ENCODE measurements around the gene TTLL3.
A peak's percentile ranks its signal among the peaks of the same experiment; 100 is the strongest.
"Not testable (repeated sequence)": the region's sequence is repeated elsewhere in the genome, so short reads cannot be mapped to it uniquely, and the experiment has no call there.

TTLL3 gene

DNA sequence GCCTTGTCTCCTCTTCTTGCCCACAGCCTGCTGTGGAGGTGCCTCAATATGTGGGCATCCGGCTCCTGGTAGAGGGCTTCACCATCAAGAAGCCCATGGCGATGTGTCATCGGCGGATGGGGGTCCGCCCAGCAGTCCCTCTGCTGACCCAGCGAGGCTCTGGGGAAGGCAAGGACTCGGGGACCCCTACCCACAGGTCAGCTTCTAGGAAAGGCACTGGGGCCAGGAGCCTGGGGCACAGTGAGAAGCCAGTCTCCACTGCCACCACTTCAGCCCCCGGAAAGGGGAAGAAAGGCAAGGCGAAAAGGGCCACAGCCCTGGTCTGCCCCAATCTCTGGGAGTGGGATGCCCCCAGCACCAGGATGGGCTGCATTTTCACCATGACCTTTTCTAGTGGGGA, 23.0 kb downstream of the TTLL3 start:
- Mint-ChIP-seq H3K9me3 (no peaks in the 10 kb centered on the region), H3K4me1 (ENCODE audit: low read depth) (peaks cover 8% of the 10 kb centered on the region), H3K4me3 (no peak overlapping the region), H3K27ac (no peak overlapping the region), H3K27me3 (no peaks in the 10 kb centered on the region), H3K36me3 (ENCODE audit: low read depth) (peaks cover 36% of the 10 kb centered on the region)

DNA sequence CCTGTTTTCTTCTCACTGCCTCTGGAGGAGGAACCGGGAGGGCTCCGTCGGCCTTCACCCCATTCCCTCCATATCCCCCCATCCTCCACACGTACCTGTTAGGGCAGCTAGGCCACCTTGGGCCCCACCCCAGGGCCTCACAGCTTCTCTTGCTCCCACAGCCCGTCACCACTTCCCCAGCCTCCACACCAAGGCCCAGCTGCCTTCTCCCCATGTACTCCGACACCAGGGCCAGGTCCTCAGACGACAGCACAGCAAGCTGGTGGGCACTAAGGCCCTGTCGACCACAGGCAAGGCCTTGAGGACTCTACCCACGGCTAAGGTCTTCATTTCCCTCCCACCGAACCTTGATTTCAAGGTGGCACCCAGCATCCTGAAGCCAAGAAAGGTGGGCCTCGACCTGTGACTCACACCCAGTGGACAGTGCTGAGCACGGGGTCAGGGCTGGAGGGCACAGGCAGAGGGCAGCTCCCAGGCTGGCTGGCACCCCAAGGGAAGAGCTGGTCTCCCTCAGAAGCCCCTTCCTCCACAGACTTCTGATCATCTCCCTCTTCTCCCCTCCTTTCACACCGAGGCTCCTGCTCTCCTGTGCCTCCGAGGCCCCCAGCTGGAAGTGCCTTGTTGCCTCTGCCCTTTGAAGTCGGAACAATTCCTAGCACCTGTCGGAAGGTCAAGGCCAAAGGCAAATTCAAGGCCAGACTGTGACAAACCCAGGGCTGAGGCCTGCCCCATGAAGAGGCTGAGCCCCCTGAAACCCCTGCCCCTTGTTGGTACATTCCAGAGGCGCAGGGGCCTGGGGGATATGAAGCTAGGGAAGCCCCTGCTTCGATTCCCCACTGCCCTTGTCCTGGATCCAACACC, 24.7 kb downstream of the TTLL3 start:
- H3K36me3 Mint-ChIP-seq (ENCODE audit: low read depth) = peaks cover 40% of the 10 kb centered on the region
- no peak overlapping the region for H3K27ac Mint-ChIP-seq
- H3K9me3 Mint-ChIP-seq = no peaks in the 10 kb centered on the region

DNA sequence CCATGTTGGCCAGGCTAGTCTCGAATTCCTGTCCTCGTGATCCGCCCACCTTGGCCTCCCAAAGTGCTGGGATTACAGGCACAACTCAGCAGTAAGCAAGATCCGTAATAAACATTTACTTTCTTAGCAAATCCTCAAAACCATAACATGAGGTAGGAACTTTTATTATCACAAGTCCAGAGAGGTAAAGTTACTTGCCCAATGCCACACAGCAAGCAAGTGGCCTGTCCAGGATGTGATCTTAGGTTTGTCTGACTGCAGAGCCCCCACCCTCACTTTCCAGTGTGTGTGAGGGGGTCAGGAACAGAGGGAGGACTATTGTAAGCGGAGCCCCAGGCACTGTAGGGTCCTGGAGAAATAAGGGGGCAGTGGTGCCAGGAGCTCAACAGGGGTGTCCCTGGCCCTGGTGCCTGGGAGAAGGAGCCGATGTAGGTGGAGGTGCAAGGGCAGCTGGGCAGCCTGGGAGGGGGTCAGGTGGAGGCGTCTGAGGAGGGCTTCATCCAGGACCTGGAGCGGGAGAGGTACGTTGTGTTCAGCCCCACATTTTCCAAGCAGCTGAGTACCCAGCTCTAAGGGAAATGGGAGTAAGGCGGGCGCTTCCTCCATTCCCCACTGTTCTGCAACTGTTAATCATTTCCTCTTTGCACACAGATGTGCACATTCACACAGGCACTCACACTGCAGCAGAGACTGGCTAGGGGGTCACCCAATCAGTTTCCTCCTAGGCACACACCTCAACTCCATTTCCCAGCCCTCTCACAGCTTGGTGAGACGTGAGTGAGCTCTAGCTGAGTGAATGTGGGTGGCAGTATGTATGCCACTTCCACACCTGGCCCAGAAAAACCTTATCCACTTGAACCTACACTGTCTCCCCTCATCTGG, 27.9 kb downstream of the TTLL3 start:
- no peaks in the 10 kb centered on the region for H3K27me3 Mint-ChIP-seq
- H3K4me3 Mint-ChIP-seq = no peak overlapping the region
- peaks cover 11% of the 10 kb centered on the region for H3K4me1 Mint-ChIP-seq (ENCODE audit: low read depth)
- H3K36me3 Mint-ChIP-seq (ENCODE audit: low read depth) = peaks cover 51% of the 10 kb centered on the region
- no peaks in the 10 kb centered on the region for H3K9me3 Mint-ChIP-seq
- H3K27ac Mint-ChIP-seq = peak overlapping the region; percentile 26

More for the DNA sequence above, 24.7 kb downstream of the TTLL3 start:
- Mint-ChIP-seq H3K4me3 (no peak overlapping the region), H3K4me1 (ENCODE audit: low read depth) (peaks cover 8% of the 10 kb centered on the region), H3K27me3 (no peaks in the 10 kb centered on the region)

DNA sequence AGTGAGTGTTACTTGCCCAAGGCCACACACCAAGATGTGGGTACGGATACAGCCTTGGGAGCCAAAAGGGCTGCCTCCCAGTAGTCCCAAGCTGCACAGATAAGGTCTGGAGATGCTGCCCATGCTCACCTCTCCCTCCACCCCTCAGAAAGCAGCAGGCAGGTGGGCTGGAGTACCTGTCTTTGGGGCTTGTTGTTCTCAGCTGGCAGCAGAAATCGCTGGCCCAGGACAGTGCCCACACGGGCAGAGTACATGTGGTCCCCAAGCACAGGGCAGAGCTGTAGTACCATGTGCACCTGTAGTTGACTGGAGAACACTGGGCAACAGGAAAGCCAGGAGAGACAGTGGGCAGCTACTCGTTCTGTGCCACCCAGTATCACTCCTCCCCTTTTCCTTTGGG, 28.8 kb downstream of the TTLL3 start:
- Mint-ChIP-seq H3K36me3 (ENCODE audit: low read depth) (peaks cover 51% of the 10 kb centered on the region), H3K4me1 (ENCODE audit: low read depth) (peaks cover 16% of the 10 kb centered on the region)

DNA sequence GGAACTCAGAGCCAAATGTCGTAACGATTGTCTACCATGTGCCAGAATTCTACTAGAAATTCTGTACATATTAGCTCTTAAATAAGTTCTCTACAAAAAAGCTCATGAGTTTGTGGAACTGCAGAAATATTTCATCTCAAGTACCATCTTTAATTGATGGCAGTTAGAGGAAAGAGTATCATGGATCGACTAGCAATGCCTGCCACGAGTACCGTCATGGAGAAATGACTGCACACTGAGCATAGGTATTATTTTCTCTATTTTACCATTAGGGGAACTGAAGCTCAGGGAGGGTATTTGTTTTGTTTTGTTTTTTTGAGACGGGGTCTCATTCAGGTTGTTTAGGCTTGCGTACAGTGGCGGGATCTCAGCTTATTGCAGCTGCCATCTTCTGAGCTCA, 31.0 kb downstream of the TTLL3 start:
- Mint-ChIP-seq H3K36me3 (ENCODE audit: low read depth) (peaks cover 40% of the 10 kb centered on the region), H3K9me3 (no peaks in the 10 kb centered on the region)

More for the DNA sequence above, 28.8 kb downstream of the TTLL3 start:
- Mint-ChIP-seq H3K9me3 (no peaks in the 10 kb centered on the region), H3K4me3 (no peak overlapping the region), H3K27ac (no peak overlapping the region), H3K27me3 (no peaks in the 10 kb centered on the region)

DNA sequence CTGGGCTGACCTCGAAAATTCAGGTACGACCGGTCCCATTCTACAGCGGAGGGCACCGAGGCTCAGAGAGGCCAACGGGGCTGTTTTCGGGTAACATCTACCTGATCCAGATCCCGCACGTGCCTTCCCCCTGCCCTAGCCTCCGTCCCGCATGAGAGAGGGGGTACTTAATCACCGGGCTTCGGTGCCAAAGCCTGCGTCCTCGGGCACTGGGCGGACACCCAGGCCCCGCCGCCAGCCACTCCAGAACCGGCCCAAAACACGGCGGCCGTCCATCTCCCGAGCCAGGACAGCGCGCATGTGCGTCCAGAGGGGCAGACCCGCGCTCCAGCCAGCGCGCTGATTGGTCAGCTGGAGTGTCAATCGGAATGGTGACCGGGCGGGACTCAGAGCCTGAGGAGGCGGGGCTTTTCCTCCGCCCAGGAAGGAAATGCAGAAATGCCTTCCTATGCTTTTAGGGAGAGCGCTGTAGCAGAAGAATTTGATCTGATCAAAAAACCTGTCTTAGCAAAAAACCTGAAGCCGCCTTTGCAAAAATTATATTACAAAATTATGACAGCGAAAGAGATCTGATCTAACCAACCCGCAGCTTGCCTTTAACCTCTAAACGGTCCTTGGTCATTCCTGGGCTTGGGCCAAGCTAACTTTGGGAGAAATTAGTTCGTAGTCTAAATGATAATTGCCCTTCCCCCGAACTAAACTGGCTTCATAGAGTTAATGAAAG, 33.8 kb downstream of the TTLL3 start, which contains the start of gene RPUSD3:
TSS of gene RPUSD3 (minus strand) at position 294 of the 724 bp plus-strand sequence. CDS start at position 276, 18 bp downstream.
- Mint-ChIP-seq H3K27me3 (no peaks in the 10 kb centered on the region), H3K4me3 (peak within 1 kb of the TSS; percentile 97), H3K27ac (peak within 1 kb of the TSS; percentile 94), H3K9me3 (no peaks in the 10 kb centered on the region), H3K36me3 (ENCODE audit: low read depth) (peaks cover 28% of the 10 kb centered on the region), H3K4me1 (ENCODE audit: low read depth) (peaks cover 30% of the 10 kb centered on the region)

More for the DNA sequence above, 31.0 kb downstream of the TTLL3 start:
- no peak overlapping the region for H3K4me3 Mint-ChIP-seq
- H3K4me1 Mint-ChIP-seq (ENCODE audit: low read depth) = peaks cover 30% of the 10 kb centered on the region
- no peaks in the 10 kb centered on the region for H3K27me3 Mint-ChIP-seq
- H3K27ac Mint-ChIP-seq = no peak overlapping the region

DNA sequence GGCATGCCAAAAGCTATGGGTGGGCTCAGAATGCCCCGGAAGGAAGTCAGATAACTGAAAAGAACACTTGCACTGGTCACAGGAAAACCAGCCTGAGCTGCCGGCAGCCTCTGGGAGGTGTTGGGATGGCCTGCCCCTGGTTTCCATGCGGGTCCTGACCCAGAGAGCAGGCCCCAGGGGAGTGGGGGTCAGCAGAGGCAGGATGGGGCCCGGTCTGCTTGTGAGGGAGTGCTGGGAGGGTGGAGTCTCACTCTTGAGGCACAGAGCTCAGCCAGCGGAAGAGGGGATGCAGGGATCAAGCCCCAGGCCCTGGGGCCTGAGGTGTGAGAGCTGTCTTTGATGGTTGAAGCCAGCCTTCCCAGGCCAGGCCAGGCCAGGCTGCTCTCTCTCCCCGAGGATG, 36.2 kb downstream of the TTLL3 start:
- Mint-ChIP-seq H3K36me3 (ENCODE audit: low read depth) (peaks cover 14% of the 10 kb centered on the region), H3K27ac (no peak overlapping the region), H3K27me3 (no peaks in the 10 kb centered on the region)

DNA sequence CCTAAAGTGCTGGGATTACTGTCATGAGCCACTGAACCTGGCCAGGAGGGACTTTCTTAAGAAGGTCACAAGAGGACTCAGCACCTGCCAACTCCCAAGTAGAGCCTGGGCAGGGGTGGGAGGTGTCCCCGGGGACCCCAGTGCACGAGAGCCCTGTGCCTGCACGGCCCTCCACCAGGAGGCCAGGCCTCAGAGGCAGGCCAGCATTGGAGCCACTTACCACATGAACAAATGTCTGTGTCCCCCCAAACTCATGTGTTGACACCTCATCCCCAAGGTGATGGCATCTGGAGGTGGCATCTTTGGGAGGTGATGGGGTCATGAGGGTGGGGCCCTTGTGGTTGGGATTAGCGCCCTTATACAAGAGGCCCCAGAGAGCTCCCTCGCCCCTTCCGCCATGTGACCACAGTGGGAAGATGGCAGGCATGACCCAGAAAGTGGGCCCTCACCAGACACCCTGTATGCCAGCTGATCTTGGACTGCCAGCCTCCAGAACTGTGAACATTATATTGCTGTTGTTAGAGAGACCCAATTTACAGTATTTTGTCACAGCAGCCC, 36.9 kb downstream of the TTLL3 start:
- no peaks in the 10 kb centered on the region for H3K9me3 Mint-ChIP-seq
- peaks cover 6% of the 10 kb centered on the region for H3K36me3 Mint-ChIP-seq (ENCODE audit: low read depth)
- H3K27ac Mint-ChIP-seq = no peak overlapping the region
- peaks cover 25% of the 10 kb centered on the region for H3K4me1 Mint-ChIP-seq (ENCODE audit: low read depth)
- no peaks in the 10 kb centered on the region for H3K27me3 Mint-ChIP-seq
- no peak overlapping the region for H3K4me3 Mint-ChIP-seq

More for the DNA sequence above, 36.2 kb downstream of the TTLL3 start:
- Mint-ChIP-seq H3K4me3 (no peak overlapping the region), H3K4me1 (ENCODE audit: low read depth) (peaks cover 30% of the 10 kb centered on the region), H3K9me3 (no peaks in the 10 kb centered on the region)

DNA sequence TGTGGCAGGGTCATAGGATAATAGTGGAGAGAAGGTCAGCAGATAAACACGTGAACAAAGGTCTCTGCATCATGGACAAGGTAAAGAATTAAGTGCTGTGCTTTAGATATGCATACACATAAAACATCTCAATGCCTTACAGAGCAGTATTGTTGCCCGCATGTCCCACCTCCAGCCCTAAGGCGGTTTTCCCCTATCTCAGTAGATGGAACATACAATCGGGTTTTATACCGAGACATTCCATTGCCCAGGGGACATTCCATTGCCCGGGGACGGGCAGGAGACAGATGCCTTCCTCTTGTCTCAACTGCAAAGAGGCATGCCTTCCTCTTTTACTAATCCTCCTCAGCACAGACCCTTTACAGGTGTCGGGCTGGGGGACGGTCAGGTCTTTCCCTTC, 37.8 kb downstream of the TTLL3 start:
- H3K27ac Mint-ChIP-seq; H3K4me3 Mint-ChIP-seq; H3K27me3 Mint-ChIP-seq; H3K9me3 Mint-ChIP-seq; H3K36me3 Mint-ChIP-seq (ENCODE audit: low read depth): not testable (repeated sequence)
- H3K4me1 Mint-ChIP-seq (ENCODE audit: low read depth) = peaks cover 19% of the 10 kb centered on the region

DNA sequence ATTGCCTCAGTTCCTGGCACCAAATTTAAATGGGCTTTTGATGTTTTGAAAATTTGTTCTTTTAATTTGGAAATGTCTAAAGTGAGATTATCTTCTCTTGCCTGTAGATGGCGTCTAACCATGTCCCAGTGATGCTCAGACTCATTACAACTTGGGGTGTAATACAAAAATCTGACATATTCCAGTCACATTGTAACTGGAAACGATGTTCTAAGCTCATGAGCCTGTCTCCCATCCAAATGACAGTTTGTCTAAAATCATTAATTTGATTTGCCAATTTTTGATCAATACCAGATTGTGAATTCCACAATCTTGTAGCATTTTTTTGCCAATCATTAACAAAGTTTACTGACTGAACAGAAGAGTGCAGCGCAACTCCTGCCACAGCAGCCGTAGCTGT, 38.8 kb downstream of the TTLL3 start:
- H3K27me3 Mint-ChIP-seq; H3K9me3 Mint-ChIP-seq; H3K36me3 Mint-ChIP-seq (ENCODE audit: low read depth); H3K4me3 Mint-ChIP-seq; H3K27ac Mint-ChIP-seq: not testable (repeated sequence)
- peaks cover 14% of the 10 kb centered on the region for H3K4me1 Mint-ChIP-seq (ENCODE audit: low read depth)

DNA sequence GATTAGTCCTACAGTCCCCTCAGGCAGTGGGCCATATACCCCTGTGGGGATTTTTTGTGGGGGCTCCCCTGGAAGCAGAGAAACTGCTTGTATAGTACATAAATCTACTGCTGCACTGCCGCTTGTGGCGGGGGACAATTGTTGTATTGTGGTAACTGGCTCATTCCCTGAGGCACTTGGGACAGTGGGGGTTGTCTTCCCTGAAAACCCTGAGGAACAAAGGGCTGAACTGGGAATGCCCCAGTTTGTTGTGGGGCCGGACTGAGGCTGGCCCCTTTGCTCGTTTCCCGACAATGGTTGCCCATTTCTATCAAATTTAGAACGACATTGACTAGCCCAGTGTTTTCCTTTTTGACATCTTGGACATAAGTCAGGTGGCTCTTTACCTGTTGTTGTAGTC, 41.3 kb downstream of the TTLL3 start:
- H3K4me3 Mint-ChIP-seq; H3K9me3 Mint-ChIP-seq; H3K27ac Mint-ChIP-seq; H3K27me3 Mint-ChIP-seq; H3K4me1 Mint-ChIP-seq (ENCODE audit: low read depth); H3K36me3 Mint-ChIP-seq (ENCODE audit: low read depth): not testable (repeated sequence)

DNA sequence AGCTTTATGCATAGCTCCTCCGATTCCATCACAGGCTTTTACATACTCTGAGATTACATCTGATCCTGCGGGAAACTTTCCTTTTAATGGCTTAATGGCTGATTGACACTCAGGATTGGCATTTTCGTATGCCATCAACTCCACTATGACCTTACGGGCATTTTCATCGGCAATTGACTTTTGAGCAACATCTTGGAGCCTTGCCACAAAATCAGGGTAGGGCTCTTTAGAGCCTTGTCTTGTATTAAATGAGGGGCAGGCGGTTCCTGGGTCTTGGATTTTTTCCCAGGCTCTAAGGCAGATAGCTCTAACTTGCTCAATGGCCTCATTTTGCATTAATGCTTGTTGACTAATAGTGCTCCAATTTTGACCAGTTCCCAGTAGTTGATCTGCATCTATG, 41.9 kb downstream of the TTLL3 start:
- H3K27me3 Mint-ChIP-seq; H3K4me3 Mint-ChIP-seq; H3K4me1 Mint-ChIP-seq (ENCODE audit: low read depth); H3K27ac Mint-ChIP-seq; H3K9me3 Mint-ChIP-seq; H3K36me3 Mint-ChIP-seq (ENCODE audit: low read depth): not testable (repeated sequence)

DNA sequence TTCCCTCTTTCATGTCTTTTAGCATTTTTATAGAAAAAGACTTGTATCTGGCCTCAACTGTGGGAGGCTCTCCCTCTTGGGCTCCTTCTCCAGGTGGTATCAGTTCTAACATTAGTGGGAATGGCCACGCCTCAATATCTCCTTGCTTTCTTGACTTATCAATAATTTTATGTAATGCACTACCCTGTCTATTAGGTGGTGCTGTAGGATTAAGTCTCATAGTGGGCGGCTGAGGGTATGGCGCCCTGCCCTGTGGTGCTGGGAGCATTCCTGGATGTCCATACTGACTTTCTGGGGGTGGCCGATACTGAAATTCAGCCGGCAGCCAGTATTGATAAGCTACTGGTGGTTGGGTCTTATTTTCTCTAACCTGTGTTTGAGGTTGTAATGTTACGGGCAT, 42.5 kb downstream of the TTLL3 start:
- Mint-ChIP-seq H3K9me3 (no peaks in the 10 kb centered on the region), H3K4me3 (no peak overlapping the region), H3K27me3 (no peaks in the 10 kb centered on the region), H3K4me1 (ENCODE audit: low read depth) (no peaks in the 10 kb centered on the region), H3K36me3 (ENCODE audit: low read depth) (no peaks in the 10 kb centered on the region), H3K27ac (no peak overlapping the region)

DNA sequence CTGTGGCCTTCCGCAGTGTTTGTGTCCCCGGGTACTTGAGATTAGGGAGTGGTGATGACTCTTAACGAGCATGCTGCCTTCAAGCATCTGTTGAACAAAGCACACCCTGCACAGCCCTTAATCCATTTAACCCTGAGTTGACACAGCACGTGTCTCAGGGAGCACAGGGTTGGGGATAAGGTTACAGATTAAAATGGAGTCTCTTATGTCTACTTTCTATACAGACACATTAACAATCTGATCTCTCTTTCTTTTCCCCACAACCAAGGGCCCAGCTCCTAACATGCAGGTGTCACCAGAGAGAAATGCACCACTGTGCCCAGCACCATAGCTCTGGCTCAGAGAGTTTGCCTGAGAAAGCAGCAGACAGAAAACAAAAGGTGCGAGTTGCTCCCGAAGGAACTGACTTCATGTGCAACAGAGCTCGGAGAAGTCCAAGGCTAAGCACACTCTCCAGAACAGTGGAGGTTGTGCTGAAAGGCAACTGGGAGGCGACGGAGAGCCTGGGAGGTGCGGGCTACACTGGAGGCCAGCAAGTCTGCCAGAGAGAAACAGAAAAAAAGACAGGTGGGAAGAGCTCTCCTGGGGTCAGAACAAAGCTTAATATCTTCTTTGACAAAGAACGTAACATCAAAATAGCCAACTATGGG, 44.4 kb downstream of the TTLL3 start:
- H3K27me3 Mint-ChIP-seq; H3K36me3 Mint-ChIP-seq (ENCODE audit: low read depth); H3K4me3 Mint-ChIP-seq; H3K4me1 Mint-ChIP-seq (ENCODE audit: low read depth); H3K9me3 Mint-ChIP-seq; H3K27ac Mint-ChIP-seq: not testable (repeated sequence)

All from stimulated activated naive CD8-positive, alpha-beta T cell treated with anti-CD3 and anti-CD28 coated beads, Interleukin-15, Interleukin-2, amounts not matched to agents 100 ng/mL and 50 ng/mL, for 24 hours (primary cell).